IMR-90 (cell line): Measurements from ENCODE around the gene RALGAPA1. TPM values are rescaled to one million over a fixed set of nuclear protein-coding genes. Genes with fewer than 3 reads are reported as not detected.

Source experiments
- ATAC-seq: fragments of 200-7000 bp; cut with Tn5 transposase; 2 replicates; pipeline ENCODE4 v1.9.1; 2020; ENCODE audit warnings: low read depth, mild to moderate bottlenecking, moderate library complexity
- BruUV-seq: library from RNA; stranded (reverse); fragments of 400-500 nt; replicated peaks from 2 replicates; lab custom pipeline; 2021; lab: Mats Ljungman, UMichigan
- CTCF ChIA-PET: fragments of 300-600 bp; formaldehyde crosslinking; extraction: SDS; loops from one replicate; lab custom pipeline; 2021; ENCODE audit warnings: antibody characterized with exemption; lab: Yijun Ruan, JAX
- POLR2A ChIA-PET: fragments of 300-600 bp; sonication (Branson Sonifier 250); formaldehyde crosslinking; loops from one replicate; lab custom pipeline; 2022; ENCODE audit warnings: antibody characterized with exemption; ENCODE audit not compliant: unreplicated experiment; lab: Charles Lee
- DNase-seq: peaks from one replicate; pipeline ENCODE4 v3.0.0; 2013
- H2AFZ ChIP-seq: replicated peaks from 2 replicates; pipeline ENCODE3; 2013; ENCODE audit warnings: low read length, mild to moderate bottlenecking; ENCODE audit not compliant: poor library complexity
- H2AK5ac ChIP-seq: 2 replicates; pipeline ENCODE4 v1.6.1; 2013; ENCODE audit warnings: low read depth, low read length, inconsistent platforms
- H2AK9ac ChIP-seq: replicated peaks from 2 replicates; pipeline ENCODE3; 2013; ENCODE audit warnings: mild to moderate bottlenecking, low read depth, low read length, moderate library complexity; ENCODE audit not compliant: poor library complexity
- H2BK120ac ChIP-seq: 2 replicates; pipeline ENCODE4 v1.6.1; 2013; ENCODE audit warnings: low read depth, low read length, inconsistent platforms
- H2BK15ac ChIP-seq: 3 replicates; pipeline ENCODE4 v1.6.1; 2013; ENCODE audit warnings: low read depth, low read length, inconsistent platforms
- H2BK20ac ChIP-seq: 2 replicates; pipeline ENCODE4 v1.6.1; 2013; ENCODE audit warnings: low read depth, mild to moderate bottlenecking, inconsistent platforms, low read length, moderate library complexity
- H2BK5ac ChIP-seq: 2 replicates; pipeline ENCODE4 v1.6.1; 2013; ENCODE audit warnings: mild to moderate bottlenecking, low read depth, low read length, inconsistent platforms; ENCODE audit not compliant: poor library complexity, severe bottlenecking
- H3K14ac ChIP-seq: replicated peaks from 2 replicates; pipeline ENCODE4 v1.6.1; 2013; ENCODE audit warnings: low read depth, low read length, inconsistent platforms
- H3K18ac ChIP-seq: 2 replicates; pipeline ENCODE4 v1.6.1; 2013; ENCODE audit warnings: low read depth, low read length, control low read depth
- H3K23ac ChIP-seq: 2 replicates; pipeline ENCODE4 v1.6.1; 2013; ENCODE audit warnings: low read depth, low read length, inconsistent platforms
- H3K27ac ChIP-seq: 2 replicates; pipeline ENCODE4 v1.5.1; 2013; ENCODE audit warnings: mild to moderate bottlenecking, control low read depth, low read length; ENCODE audit not compliant: insufficient read depth
- H3K27me3 ChIP-seq: 2 replicates; pipeline ENCODE4 v1.6.1; 2013; ENCODE audit warnings: low read length; ENCODE audit not compliant: control insufficient read depth, insufficient read depth
- H3K36me3 ChIP-seq: 2 replicates; pipeline ENCODE4 v1.6.1; 2013; ENCODE audit warnings: low read length, mixed read lengths; ENCODE audit not compliant: control insufficient read depth, insufficient read depth
- H3K4ac ChIP-seq: 2 replicates; pipeline ENCODE4 v1.6.1; 2013; ENCODE audit warnings: low read depth, low read length, inconsistent platforms
- H3K4me1 ChIP-seq: 2 replicates; pipeline ENCODE4 v1.6.1; 2013; ENCODE audit warnings: low read length, mixed read lengths; ENCODE audit not compliant: control insufficient read depth, insufficient read depth
- H3K4me2 ChIP-seq: 2 replicates; pipeline ENCODE4 v1.6.1; 2013; ENCODE audit warnings: low read depth, mild to moderate bottlenecking, control low read depth, low read length, moderate library complexity
- H3K4me3 ChIP-seq: 2 replicates; pipeline ENCODE4 v1.5.1; 2013; ENCODE audit warnings: low read depth, mild to moderate bottlenecking, control low read depth, low read length, moderate library complexity; ENCODE audit not compliant: insufficient read depth
- H3K56ac ChIP-seq: 2 replicates; pipeline ENCODE4 v1.6.1; 2013; ENCODE audit warnings: low read length, inconsistent platforms; ENCODE audit not compliant: insufficient read depth; ENCODE audit errors: extremely low read depth
- H3K79me1 ChIP-seq, 2 experiments: 2 replicates each; pipeline ENCODE4 v1.6.1; 2013; ENCODE audit warnings: low read length in 2 of 2, inconsistent platforms in 1 of 2, low read depth in 1 of 2
- H3K9ac ChIP-seq: 2 replicates; pipeline ENCODE4 v1.6.1; 2013; ENCODE audit warnings: low read depth, low read length, control low read depth
- H3K9me1 ChIP-seq: 2 replicates; pipeline ENCODE4 v1.6.1; 2013; ENCODE audit warnings: low read length, inconsistent platforms; ENCODE audit not compliant: insufficient read depth
- H3K9me3 ChIP-seq: 2 replicates; pipeline ENCODE4 v1.6.1; 2013; ENCODE audit warnings: low read length; ENCODE audit not compliant: control insufficient read depth, insufficient read depth
- H4K20me1 ChIP-seq: 2 replicates; pipeline ENCODE4 v1.6.1; 2013; ENCODE audit warnings: low read length, inconsistent platforms; ENCODE audit not compliant: insufficient read depth
- H4K5ac ChIP-seq: 2 replicates; pipeline ENCODE4 v1.6.1; 2013; ENCODE audit warnings: mild to moderate bottlenecking, low read depth, low read length, control low read depth
- H4K8ac ChIP-seq, 2 experiments: 2 replicates each; pipeline ENCODE4 v1.6.1; 2013; ENCODE audit warnings: low read depth in 2 of 2, low read length in 2 of 2, control low read depth in 1 of 2, inconsistent platforms in 1 of 2
- H4K91ac ChIP-seq: 2 replicates; pipeline ENCODE4 v1.6.1; 2013; ENCODE audit warnings: low read depth, low read length, inconsistent platforms; ENCODE audit not compliant: insufficient read depth
- BHLHE40 ChIP-seq: fragments of 150-350 bp; IDR thresholded peaks from 2 replicates; pipeline ENCODE4 v1.6.1; 2016; ENCODE audit warnings: mild to moderate bottlenecking, low read depth, low read length
- CEBPB ChIP-seq: IDR thresholded peaks from 2 replicates; pipeline ENCODE4 v1.6.1; 2012; ENCODE audit warnings: low read depth, low read length, improper control_type of control experiment
- MAFK ChIP-seq: IDR thresholded peaks from 2 replicates; pipeline ENCODE4 v1.6.1; 2012; ENCODE audit warnings: low read depth, low read length, improper control_type of control experiment
- WGBS, 2 experiments: methylation state at CpG; one replicate each; pipeline versions ENCODE4 v1.1.5 to v1.1.7; 2013; ENCODE audit warnings: missing lambda C conversion rate in 2 of 2; ENCODE audit not compliant: insufficient read length in 1 of 2; ENCODE audit errors: extremely low coverage in 2 of 2; 5-methylcytosine and 5-hydroxymethylcytosine counted together
- dilution Hi-C: fragments of 300-500 bp; cut with HindIII; formaldehyde crosslinking; loops from one replicate; pipeline ENCODE4 v1.14.3; 2018; ENCODE audit warnings: low sequenced_read_pairs; ENCODE audit not compliant: unreplicated experiment
- in situ Hi-C: fragments of 300-500 bp; cut with MboI; formaldehyde crosslinking; loops from 3 replicates; pipeline ENCODE4 v1.14.3; 2019; ENCODE audit warnings: low sequenced_read_pairs, inconsistent platforms, mixed read lengths
- intact Hi-C: fragments of 100-400 bp; cut with micrococcal nuclease; formaldehyde crosslinking; loops from 2 replicates; pipeline ENCODE4 v1.10.0; 2022
- polyA plus RNA-seq, 3 experiments: library from polyadenylated mRNA; depleted of rRNA; stranded (reverse); fragments of >200 nt; gene quantifications; 2 replicates each; pipeline ENCODE4 v1.2.3, GENCODE V29; 2012; ENCODE audit warnings: low replicate concordance in 1 of 3
- total RNA-seq: library from RNA; depleted of rRNA; stranded (reverse); fragments of >200 nt; gene quantifications from 2 replicates; pipeline ENCODE4 v1.2.3, GENCODE V29; 2012

Gene RALGAPA1
- total and polyA plus RNA-seq, 2 of the 4 experiments (the other 2 are of a cell fraction): 5.1 to 25.6 TPM

DNA sequence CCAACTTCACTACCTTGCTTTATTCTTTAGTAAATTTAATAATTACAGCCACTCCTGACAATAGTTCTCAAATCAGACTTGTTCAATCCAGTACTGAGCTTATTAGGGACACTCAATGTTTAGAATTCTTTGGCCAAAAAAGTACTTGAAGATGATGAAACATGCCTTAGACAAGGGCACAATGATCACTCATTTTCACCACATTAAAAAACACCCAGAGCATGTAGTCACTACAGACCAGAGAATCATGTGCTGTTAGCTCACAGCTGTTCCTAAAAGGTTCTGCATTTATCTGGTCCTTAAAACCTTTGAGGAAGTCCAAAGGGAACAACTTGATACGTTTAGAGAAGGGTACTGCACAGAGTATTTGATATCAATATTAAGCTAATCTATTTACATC, 176.4 kb downstream of the RALGAPA1 start:
- no TSS peak for BruUV-seq
- Histone ChIP-seq H3K4me3 (no peak overlapping the region), H3K9me3 (no peaks in the 10 kb centered on the region), H3K9ac (no peak overlapping the region), H3K27ac (no peak overlapping the region), H3K4me2 (no peak overlapping the region), H3K4me1 (peaks cover 2% of the 10 kb centered on the region; the same call in 1 of the 2 replicates), H3K27me3 (no peaks in the 10 kb centered on the region), H3K4ac (no peak overlapping the region), H4K20me1 (no peaks in the 10 kb centered on the region), H4K91ac (no peak overlapping the region), H3K79me1 (no peaks in the 10 kb centered on the region), H2AK9ac (no peak overlapping the region), H3K56ac (no peak overlapping the region), H4K8ac (no peak overlapping the region), H2BK20ac (no peak overlapping the region), H2AFZ (no peak overlapping the region), H4K5ac (no peak overlapping the region), H2BK15ac (no peak overlapping the region), H2AK5ac (no peak overlapping the region), H3K14ac (no peak overlapping the region), H3K23ac (no peak overlapping the region), H3K18ac (no peak overlapping the region), H2BK5ac (no peak overlapping the region), H3K9me1 (peaks cover 2% of the 10 kb centered on the region; the same call in 1 of the 2 replicates), H3K36me3 (0 out of 2 replicates have a peak, but pooled peaks cover 2% of the 10 kb centered on the region), H2BK120ac (no peak overlapping the region)
- DNase-seq (peak; percentile 67), ATAC-seq (peak; percentile 72)
- CTCF ChIA-PET: no interaction called here
- TF ChIP-seq MAFK (no peak), BHLHE40 (peak; percentile 25; the same call in 1 of the 2 replicates), CEBPB (0 out of 2 replicates have a peak, but pooled peaks have one; percentile 3)
- POLR2A ChIA-PET: no interaction called here
- dilution Hi-C loops (no loop called here), intact Hi-C loops (no loop called here), in situ Hi-C loops (no loop called here)
- WGBS, 2 experiments: no CpG with 5 or more reads among the region's 1 CpG
